Liver (tissue), 9 donors: ENCODE data around the gene MAB21L4. TPM values are rescaled to one million over a fixed set of nuclear protein-coding genes. Genes with fewer than 3 reads are reported as not detected.

Experiments
- DNase-seq: peaks from one replicate; pipeline ENCODE4 v3.0.0-alpha.2; 2017; ENCODE audit warnings: low spot score
- H3K27ac ChIP-seq, 2 donors: one replicate each; pipeline ENCODE4 v1.7.0; 2013; ENCODE audit warnings: inconsistent platforms in 2 of 2, low read length in 2 of 2, control low read depth in 1 of 2, low read depth in 1 of 2, mild to moderate bottlenecking in 1 of 2
- H3K27me3 ChIP-seq, 4 donors: one replicate each; pipeline versions ENCODE4 v1.6.1 to v1.7.0; 2013; ENCODE audit warnings: low read length in 3 of 4, inconsistent platforms in 1 of 4, mild to moderate bottlenecking in 1 of 4, moderate library complexity in 1 of 4; ENCODE audit not compliant: control insufficient read depth in 4 of 4, insufficient read depth in 4 of 4
- H3K36me3 ChIP-seq, 4 donors: one replicate each; pipeline versions ENCODE4 v1.6.1 to v1.7.0; 2013; ENCODE audit warnings: low read length in 3 of 4, mild to moderate bottlenecking in 3 of 4, low read depth in 1 of 4, moderate library complexity in 1 of 4; ENCODE audit not compliant: control insufficient read depth in 4 of 4, insufficient read depth in 3 of 4
- H3K4me1 ChIP-seq, 4 donors: one replicate each; pipeline versions ENCODE4 v1.6.1 to v1.7.0; 2013; ENCODE audit warnings: low read length in 3 of 4, mild to moderate bottlenecking in 3 of 4, moderate library complexity in 1 of 4; ENCODE audit not compliant: control insufficient read depth in 4 of 4, insufficient read depth in 4 of 4
- H3K4me3 ChIP-seq, 3 donors: one replicate each; pipeline versions ENCODE4 v1.6.1 to v1.7.0; 2013; ENCODE audit warnings: low read length in 3 of 3, control low read depth in 1 of 3, low read depth in 1 of 3, mild to moderate bottlenecking in 1 of 3
- H3K9ac ChIP-seq, 2 donors: one replicate each; pipeline ENCODE4 v1.7.0; 2013; ENCODE audit warnings: low read length in 2 of 2, mild to moderate bottlenecking in 2 of 2, moderate library complexity in 2 of 2, control low read depth in 1 of 2, low read depth in 1 of 2
- H3K9me3 ChIP-seq, 4 donors: one replicate each; pipeline versions ENCODE4 v1.6.1 to v1.7.0; 2013; ENCODE audit warnings: low read length in 3 of 4; ENCODE audit not compliant: control insufficient read depth in 4 of 4
- ATF3 ChIP-seq: IDR thresholded peaks from 2 replicates; pipeline ENCODE4 v1.6.1; 2016; ENCODE audit warnings: antibody characterized with exemption
- CTCF ChIP-seq: fragments of 150-350 bp; IDR thresholded peaks from 2 replicates; pipeline ENCODE4 v1.5.1; 2017; ENCODE audit warnings: improper control_type of control experiment, low read depth, low read length; ENCODE audit not compliant: missing input control
- EGR1 ChIP-seq, 2 donors: IDR thresholded peaks; 2 replicates each; pipeline ENCODE4 v1.6.1; 2016 to 2018; ENCODE audit warnings: antibody characterized with exemption in 2 of 2, low read depth in 2 of 2
- FOXA1 ChIP-seq: IDR thresholded peaks from 2 replicates; pipeline ENCODE4 v1.6.1; 2016; ENCODE audit warnings: antibody characterized with exemption
- FOXA2 ChIP-seq: IDR thresholded peaks from 2 replicates; pipeline ENCODE4 v1.6.1; 2016; ENCODE audit warnings: antibody characterized with exemption
- HNF4A ChIP-seq, 2 donors: conservative IDR thresholded peaks; 2 replicates each; pipeline ENCODE4 v1.6.1; 2016; ENCODE audit warnings: antibody characterized with exemption in 2 of 2, mild to moderate bottlenecking in 2 of 2
- HNF4G ChIP-seq: IDR thresholded peaks from 2 replicates; pipeline ENCODE4 v1.6.1; 2016; ENCODE audit warnings: antibody characterized with exemption
- JUND ChIP-seq, 2 donors: IDR thresholded peaks; 2 replicates each; pipeline ENCODE4 v1.6.1; 2016; ENCODE audit warnings: antibody characterized with exemption in 2 of 2
- MAX ChIP-seq: IDR thresholded peaks from 2 replicates; pipeline ENCODE4 v1.6.1; 2016; ENCODE audit warnings: antibody characterized with exemption
- NR2F2 ChIP-seq: IDR thresholded peaks from 2 replicates; pipeline ENCODE4 v1.6.1; 2016; ENCODE audit warnings: antibody characterized with exemption
- REST ChIP-seq: IDR thresholded peaks from 2 replicates; pipeline ENCODE4 v1.6.1; 2016; ENCODE audit warnings: antibody characterized with exemption, mild to moderate bottlenecking
- RXRA ChIP-seq, 2 donors: IDR thresholded peaks; 2 replicates each; pipeline ENCODE4 v1.6.1; 2017 to 2018; ENCODE audit warnings: antibody characterized with exemption in 2 of 2, mild to moderate bottlenecking in 1 of 2
- SP1 ChIP-seq: IDR thresholded peaks from 2 replicates; pipeline ENCODE4 v1.6.1; 2018; ENCODE audit warnings: antibody characterized with exemption, mild to moderate bottlenecking
- TAF1 ChIP-seq: conservative IDR thresholded peaks from 2 replicates; pipeline ENCODE4 v1.6.1; 2016; ENCODE audit warnings: antibody characterized with exemption, mild to moderate bottlenecking
- YY1 ChIP-seq: IDR thresholded peaks from 2 replicates; pipeline ENCODE4 v1.6.1; 2016; ENCODE audit warnings: antibody characterized with exemption, mild to moderate bottlenecking
- ZBTB33 ChIP-seq: IDR thresholded peaks from 2 replicates; pipeline ENCODE4 v1.6.1; 2016; ENCODE audit warnings: antibody characterized with exemption
- WGBS: extraction: QIAGEN DNeasy Blood & Tissue Kit; methylation state at CpG from one replicate; pipeline ENCODE4 v1.1.7; 2013; 5-methylcytosine and 5-hydroxymethylcytosine counted together
- polyA plus RNA-seq, 2 donors: library from polyadenylated mRNA; stranded (reverse) in 1 of 2; unstranded in 1 of 2; fragments of 200-250 nt in 1 of 2; fragments of >200 nt in 1 of 2; fragmentation: Nextera tagmentation in 1 of 2; extraction: Ambion mirVana in 1 of 2; gene quantifications; one replicate each; pipeline versions ENCODE4 v1.2.1 to v1.2.3, GENCODE V29; 2013 to 2015
- total RNA-seq, 2 donors: library from RNA; depleted of rRNA; stranded (reverse); fragments of >200 nt; gene quantifications; one replicate each; pipeline ENCODE4 v1.2.3, GENCODE V29; 2014
- donor health status: healthy.
- donor health status: healthy.
- donor health status: healthy.
- donor health status: healthy.
- donor health status: healthy.

MAB21L4 gene
- total and polyA plus RNA-seq, 4 donors = 0.59 to 8.8 (median 1.1) TPM

- H3K9ac ChIP-seq = no peak overlapping the region
- no peak for DNase-seq
- H3K27me3 ChIP-seq = no peaks in the 10 kb centered on the region
- H3K36me3 ChIP-seq = no peaks in the 10 kb centered on the region
- peak overlapping the region; percentile 38 to 41 for H3K27ac ChIP-seq
- peaks cover 25 to 58% (median 51%) of the 10 kb centered on the region in 4 donors for H3K4me1 ChIP-seq
- WGBS = 53% methylated on average over 38 of the region's 38 CpGs
- H3K4me3 ChIP-seq = no peak overlapping the region
- H3K9me3 ChIP-seq = no peaks in the 10 kb centered on the region
- TF ChIP-seq EGR1 (IDR thresholded peaks at IDR 0.05; ENCODE audit: low read depth in 2 of 2) (no peak), MAX (no peak), NR2F2 (peak; percentile 88), CTCF (no peak), JUND (IDR thresholded peaks at IDR 0.05) (no peak), HNF4G (no peak), FOXA2 (no peak), ATF3 (no peak), HNF4A (conservative IDR thresholded peaks at IDR 0.05) (peak; percentile 71 to 89), ZBTB33 (no peak), TAF1 (no peak), REST (no peak), FOXA1 (peak; percentile 40), YY1 (peak; percentile 45), SP1 (peak; percentile 62), RXRA (IDR thresholded peaks at IDR 0.05) (peak; percentile 93 to 97)
These were observed 6.1 kb downstream of the MAB21L4 start for GRCh38 chr2:240889601-240890560.
